Stomach (tissue), 9 donors: ENCODE results near the gene AKAP6. TPM values are rescaled to one million over a fixed set of nuclear protein-coding genes. Genes with fewer than 3 reads are reported as not detected.

Experiments used
- DNase-seq, 2 donors: peaks; one replicate each; pipeline versions ENCODE4 v3.0.0 to v3.0.0-alpha.2; 2013 to 2019
- H3K27ac ChIP-seq, 5 donors: fragments of 200-600 bp in 4 of 5; sonication (generic) in 4 of 5; one replicate each; pipeline ENCODE4 v1.5.1; 2013 to 2019; ENCODE audit warnings: mild to moderate bottlenecking in 1 of 5, moderate library complexity in 1 of 5
- H3K27me3 ChIP-seq, 3 donors: fragments of 200-600 bp; sonication (generic); one replicate each; pipeline ENCODE4 v1.5.1; 2017 to 2019; ENCODE audit warnings: mixed run types in 1 of 3
- H3K36me3 ChIP-seq, 4 donors: fragments of 200-600 bp; sonication (generic); 1 replicate in 3 of 4; 2 replicates in 1 of 4; pipeline ENCODE4 v1.5.1; 2016 to 2019
- H3K4me1 ChIP-seq, 4 donors: fragments of 200-600 bp; sonication (generic); one replicate each; pipeline ENCODE4 v1.5.1; 2016 to 2019
- H3K4me3 ChIP-seq, 4 donors: fragments of 200-600 bp; sonication (generic) in 3 of 4; one replicate each; pipeline ENCODE4 v1.5.1; 2016 to 2019; ENCODE audit warnings: mild to moderate bottlenecking in 1 of 4
- H3K9me3 ChIP-seq, 4 donors: fragments of 200-600 bp; sonication (generic); one replicate each; pipeline ENCODE4 v1.5.1; 2016 to 2019
- EP300 ChIP-seq: sonication (generic); formaldehyde crosslinking; IDR thresholded peaks from one replicate; pipeline ENCODE4 v1.6.1; 2017; ENCODE audit warnings: antibody characterized with exemption
- POLR2A ChIP-seq, 4 donors: fragments of 450-650 bp; IDR thresholded peaks; one replicate each; pipeline ENCODE4 v1.6.1; 2016; ENCODE audit warnings: antibody characterized with exemption in 4 of 4, control low read depth in 2 of 4, mild to moderate bottlenecking in 1 of 4, moderate library complexity in 1 of 4
- POLR2AphosphoS5 ChIP-seq, 3 donors: sonication (generic); formaldehyde crosslinking; IDR thresholded peaks; one replicate each; pipeline ENCODE4 v1.6.1; 2016; ENCODE audit warnings: antibody characterized with exemption in 3 of 3
- WGBS, 5 donors: extraction: QIAGEN DNeasy Blood & Tissue Kit in 3 of 5; methylation state at CpG; one replicate each; pipeline versions ENCODE4 v1.1.5 to v1.1.7; 2013 to 2018; 5-methylcytosine and 5-hydroxymethylcytosine counted together
- intact Hi-C: fragments of 100-400 bp; cut with DNase I; formaldehyde crosslinking; loops from one replicate; pipeline ENCODE4 v1.15.1; 2023; ENCODE audit warnings: low total_unique reads
- polyA plus RNA-seq, 3 donors: library from polyadenylated mRNA; stranded (reverse); fragments of 200-250 nt; gene quantifications; one replicate each; pipeline ENCODE4 v1.2.3, GENCODE V29; 2013
- total RNA-seq, 5 donors: library from RNA; depleted of rRNA; stranded (reverse); fragments of >200 nt; gene quantifications; one replicate each; pipeline versions ENCODE4 v1.1.0 to v1.2.3, GENCODE V29; 2014 to 2016
- TF ChIP-seq, protein P1 (sequence below), 7 experiments: fragments of 450-650 bp in 4 of 7; fragments of 200-600 bp in 3 of 7; sonication (generic) in 3 of 7; IDR thresholded peaks; one replicate each; pipeline ENCODE4 v1.5.1; 2016 to 2019; ENCODE audit warnings: antibody characterized with exemption in 7 of 7, control low read depth in 2 of 7, mild to moderate bottlenecking in 1 of 7
- donor health status: healthy with polysubstance abuse.
- donor health status: Bipolar disorder and iron deficiency.
- donor health status: healthy.

The AKAP6 gene
- total and polyA plus RNA-seq, 8 donors: 0.15 to 132 (median 3.3) TPM

GRCh38 chr14:32364941-32365340, 35.8 kb downstream of the AKAP6 start:
- no peaks in the 10 kb centered on the region for H3K36me3 ChIP-seq
- no peak overlapping the region for H3K27ac ChIP-seq
- intact Hi-C loops: no loop called here
- H3K4me1 ChIP-seq: peaks cover 0 to 13% (median 2%) of the 10 kb centered on the region in 4 donors
- 83 to 96% (median 94%) methylated on average over 1 of the region's 1 CpG for WGBS, 5 donors
- no peak overlapping the region for H3K4me3 ChIP-seq
- DNase-seq: no peak
- no peaks in the 10 kb centered on the region for H3K9me3 ChIP-seq
- no peaks in the 10 kb centered on the region for H3K27me3 ChIP-seq
- no peak for TF ChIP-seq POLR2AphosphoS5 (IDR thresholded peaks at IDR 0.05)
- no peak for TF ChIP-seq EP300
- TF ChIP-seq, protein P1, sequence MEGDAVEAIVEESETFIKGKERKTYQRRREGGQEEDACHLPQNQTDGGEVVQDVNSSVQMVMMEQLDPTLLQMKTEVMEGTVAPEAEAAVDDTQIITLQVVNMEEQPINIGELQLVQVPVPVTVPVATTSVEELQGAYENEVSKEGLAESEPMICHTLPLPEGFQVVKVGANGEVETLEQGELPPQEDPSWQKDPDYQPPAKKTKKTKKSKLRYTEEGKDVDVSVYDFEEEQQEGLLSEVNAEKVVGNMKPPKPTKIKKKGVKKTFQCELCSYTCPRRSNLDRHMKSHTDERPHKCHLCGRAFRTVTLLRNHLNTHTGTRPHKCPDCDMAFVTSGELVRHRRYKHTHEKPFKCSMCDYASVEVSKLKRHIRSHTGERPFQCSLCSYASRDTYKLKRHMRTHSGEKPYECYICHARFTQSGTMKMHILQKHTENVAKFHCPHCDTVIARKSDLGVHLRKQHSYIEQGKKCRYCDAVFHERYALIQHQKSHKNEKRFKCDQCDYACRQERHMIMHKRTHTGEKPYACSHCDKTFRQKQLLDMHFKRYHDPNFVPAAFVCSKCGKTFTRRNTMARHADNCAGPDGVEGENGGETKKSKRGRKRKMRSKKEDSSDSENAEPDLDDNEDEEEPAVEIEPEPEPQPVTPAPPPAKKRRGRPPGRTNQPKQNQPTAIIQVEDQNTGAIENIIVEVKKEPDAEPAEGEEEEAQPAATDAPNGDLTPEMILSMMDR (IDR thresholded peaks at IDR 0.05): no peak
- TF ChIP-seq POLR2A (IDR thresholded peaks at IDR 0.05): no peak

GRCh38 chr14:32366256-32366879, 37.3 kb downstream of the AKAP6 start:
- intact Hi-C loops: no loop called here
- no peaks in the 10 kb centered on the region for H3K9me3 ChIP-seq
- peak in 1 of 2 donors; percentile 22 for DNase-seq
- H3K4me3 ChIP-seq: no peak overlapping the region
- H3K4me1 ChIP-seq: peaks cover 0 to 13% (median 2%) of the 10 kb centered on the region in 4 donors
- no peak for TF ChIP-seq POLR2A (IDR thresholded peaks at IDR 0.05)
- no peak for TF ChIP-seq POLR2AphosphoS5 (IDR thresholded peaks at IDR 0.05)
- TF ChIP-seq, protein P1 (IDR thresholded peaks at IDR 0.05): no peak
- TF ChIP-seq EP300: no peak
- H3K27ac ChIP-seq: no peak overlapping the region
- H3K27me3 ChIP-seq: no peaks in the 10 kb centered on the region
- H3K36me3 ChIP-seq: no peaks in the 10 kb centered on the region

DNA sequence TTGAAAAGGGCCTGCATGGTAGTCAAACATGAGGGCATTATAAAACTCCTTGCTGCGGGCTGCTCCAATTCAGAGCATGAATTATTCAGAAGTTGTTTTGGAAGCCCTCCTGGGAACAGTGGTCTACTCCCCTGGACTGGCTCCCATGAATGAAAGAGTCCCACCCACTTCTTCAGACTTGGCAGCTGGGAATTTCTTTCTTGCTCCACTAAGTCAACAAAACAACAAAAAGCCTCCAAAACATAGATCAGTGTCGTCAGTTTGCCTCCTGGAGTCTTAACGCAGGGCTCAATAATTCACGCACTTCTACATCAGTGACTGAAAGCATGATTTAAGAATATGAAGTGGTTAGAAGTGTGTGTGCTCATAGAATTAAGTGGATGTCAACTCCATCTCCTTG, 37.9 kb downstream of the AKAP6 start:
- Histone ChIP-seq H3K4me3 (no peak overlapping the region), H3K4me1 (peaks cover 0 to 13% (median 2%) of the 10 kb centered on the region in 4 donors), H3K27me3 (no peaks in the 10 kb centered on the region), H3K27ac (no peak overlapping the region), H3K9me3 (no peaks in the 10 kb centered on the region), H3K36me3 (no peaks in the 10 kb centered on the region)
- WGBS, 5 donors: 49 to 58% (median 52%) methylated on average over 4 of the region's 4 CpGs
- peak in 1 of 2 donors; percentile 20 for DNase-seq
- TF ChIP-seq, protein P1 (IDR thresholded peaks at IDR 0.05): no peak
- TF ChIP-seq POLR2A (IDR thresholded peaks at IDR 0.05): no peak
- no peak for TF ChIP-seq POLR2AphosphoS5 (IDR thresholded peaks at IDR 0.05)
- no peak for TF ChIP-seq EP300
- intact Hi-C loops: no loop called here

DNA sequence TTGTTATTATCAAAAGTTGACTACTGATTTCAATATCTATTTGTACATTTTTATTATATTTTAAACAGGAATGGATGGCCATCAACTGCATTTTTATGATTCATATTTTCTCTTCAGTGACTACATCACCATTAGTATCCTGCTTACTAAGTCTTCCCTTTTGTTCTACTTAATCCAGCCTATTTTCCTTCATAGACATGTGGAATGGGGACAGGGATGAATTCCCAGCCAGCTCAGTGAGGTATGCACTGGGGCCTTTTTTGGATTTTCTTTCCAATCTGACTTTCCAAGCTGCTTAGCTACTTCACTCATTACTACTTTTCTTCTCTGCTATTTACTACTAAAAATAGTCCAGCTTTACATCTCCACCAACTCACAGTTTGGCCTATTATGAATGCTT, 38.4 kb downstream of the AKAP6 start:
- Histone ChIP-seq H3K4me1 (peaks cover 0 to 13% (median 2%) of the 10 kb centered on the region in 4 donors), H3K4me3 (no peak overlapping the region), H3K36me3 (no peaks in the 10 kb centered on the region), H3K9me3 (no peaks in the 10 kb centered on the region), H3K27me3 (no peaks in the 10 kb centered on the region), H3K27ac (no peak overlapping the region)
- TF ChIP-seq, protein P1 (IDR thresholded peaks at IDR 0.05): no peak
- TF ChIP-seq POLR2AphosphoS5 (IDR thresholded peaks at IDR 0.05) (no peak), EP300 (no peak), POLR2A (IDR thresholded peaks at IDR 0.05) (no peak)
- intact Hi-C loops: no loop called here
- DNase-seq: no peak
